Loucy (cell line): Measurements from ENCODE around the gene NCKAP5.

Experiments used
- EZH2phosphoT487 ChIP-seq: fragments of 200-600 bp; IDR thresholded peaks from 2 replicates; pipeline ENCODE4 v1.6.1; 2018; ENCODE audit warnings: antibody characterized with exemption, mild to moderate bottlenecking, moderate library complexity, borderline replicate concordance
- TF ChIP-seq, protein P1 (sequence below): fragments of 200-600 bp; sonication (generic); conservative IDR thresholded peaks from 2 replicates; pipeline ENCODE4 v1.5.1; 2014; ENCODE audit warnings: mild to moderate bottlenecking, antibody characterized with exemption, low read length

DNA sequence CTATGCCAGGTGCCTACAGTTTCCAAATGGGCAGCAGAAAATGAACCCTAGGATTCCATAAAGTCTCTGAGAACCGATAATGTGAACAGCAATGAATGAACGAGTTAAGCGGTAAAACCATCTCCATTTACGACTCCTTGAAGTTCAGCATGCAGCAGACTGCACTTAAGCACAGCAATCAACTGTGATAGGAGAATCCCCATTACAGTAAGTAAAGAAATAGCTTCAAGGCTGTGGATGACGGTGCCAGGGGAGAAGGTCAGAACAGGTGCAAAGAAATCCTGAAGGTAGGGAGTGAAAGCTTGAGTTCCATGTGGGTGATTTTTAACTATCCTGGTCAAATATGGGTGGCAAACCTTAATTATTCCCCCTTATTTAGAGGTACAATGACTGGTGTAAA, 444.4 kb downstream of the NCKAP5 start:
- TF ChIP-seq, protein P1, sequence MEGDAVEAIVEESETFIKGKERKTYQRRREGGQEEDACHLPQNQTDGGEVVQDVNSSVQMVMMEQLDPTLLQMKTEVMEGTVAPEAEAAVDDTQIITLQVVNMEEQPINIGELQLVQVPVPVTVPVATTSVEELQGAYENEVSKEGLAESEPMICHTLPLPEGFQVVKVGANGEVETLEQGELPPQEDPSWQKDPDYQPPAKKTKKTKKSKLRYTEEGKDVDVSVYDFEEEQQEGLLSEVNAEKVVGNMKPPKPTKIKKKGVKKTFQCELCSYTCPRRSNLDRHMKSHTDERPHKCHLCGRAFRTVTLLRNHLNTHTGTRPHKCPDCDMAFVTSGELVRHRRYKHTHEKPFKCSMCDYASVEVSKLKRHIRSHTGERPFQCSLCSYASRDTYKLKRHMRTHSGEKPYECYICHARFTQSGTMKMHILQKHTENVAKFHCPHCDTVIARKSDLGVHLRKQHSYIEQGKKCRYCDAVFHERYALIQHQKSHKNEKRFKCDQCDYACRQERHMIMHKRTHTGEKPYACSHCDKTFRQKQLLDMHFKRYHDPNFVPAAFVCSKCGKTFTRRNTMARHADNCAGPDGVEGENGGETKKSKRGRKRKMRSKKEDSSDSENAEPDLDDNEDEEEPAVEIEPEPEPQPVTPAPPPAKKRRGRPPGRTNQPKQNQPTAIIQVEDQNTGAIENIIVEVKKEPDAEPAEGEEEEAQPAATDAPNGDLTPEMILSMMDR, result no peak
- TF ChIP-seq EZH2phosphoT487, result no peak
